ENCODE data around the gene MAFB.

Gene MAFB

DNA sequence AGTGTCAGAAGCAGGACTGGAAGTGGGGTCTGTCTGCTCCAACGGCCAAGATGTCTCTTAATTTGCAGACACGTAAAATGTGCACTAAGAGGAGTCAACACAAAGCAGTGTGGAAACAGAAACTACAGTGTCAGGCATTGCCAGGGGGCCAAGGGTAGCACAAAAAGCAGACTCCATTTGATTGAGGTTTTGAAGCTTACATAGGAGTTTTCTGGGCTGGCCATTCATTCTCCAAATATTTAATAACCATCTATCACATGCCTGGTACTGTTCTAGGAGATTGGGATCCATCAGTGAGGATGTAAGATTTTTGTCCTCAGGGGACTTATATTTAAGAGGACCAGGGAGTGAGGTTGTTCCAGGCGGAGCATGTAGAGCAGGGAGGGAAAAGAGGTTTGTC lies 29.5 kb downstream of the MAFB start:
- TF ChIP-seq, protein P1, sequence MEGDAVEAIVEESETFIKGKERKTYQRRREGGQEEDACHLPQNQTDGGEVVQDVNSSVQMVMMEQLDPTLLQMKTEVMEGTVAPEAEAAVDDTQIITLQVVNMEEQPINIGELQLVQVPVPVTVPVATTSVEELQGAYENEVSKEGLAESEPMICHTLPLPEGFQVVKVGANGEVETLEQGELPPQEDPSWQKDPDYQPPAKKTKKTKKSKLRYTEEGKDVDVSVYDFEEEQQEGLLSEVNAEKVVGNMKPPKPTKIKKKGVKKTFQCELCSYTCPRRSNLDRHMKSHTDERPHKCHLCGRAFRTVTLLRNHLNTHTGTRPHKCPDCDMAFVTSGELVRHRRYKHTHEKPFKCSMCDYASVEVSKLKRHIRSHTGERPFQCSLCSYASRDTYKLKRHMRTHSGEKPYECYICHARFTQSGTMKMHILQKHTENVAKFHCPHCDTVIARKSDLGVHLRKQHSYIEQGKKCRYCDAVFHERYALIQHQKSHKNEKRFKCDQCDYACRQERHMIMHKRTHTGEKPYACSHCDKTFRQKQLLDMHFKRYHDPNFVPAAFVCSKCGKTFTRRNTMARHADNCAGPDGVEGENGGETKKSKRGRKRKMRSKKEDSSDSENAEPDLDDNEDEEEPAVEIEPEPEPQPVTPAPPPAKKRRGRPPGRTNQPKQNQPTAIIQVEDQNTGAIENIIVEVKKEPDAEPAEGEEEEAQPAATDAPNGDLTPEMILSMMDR (IDR thresholded peaks at IDR 0.05; ENCODE audit: insufficient read depth, missing control alignments): no peak
- DNase-seq (ENCODE audit: insufficient read length, low spot score): no peak
- FAIRE-seq: no peak

- no peak for FAIRE-seq
- DNase-seq (ENCODE audit: insufficient read length, low spot score): no peak
- TF ChIP-seq, protein P1 (IDR thresholded peaks at IDR 0.05; ENCODE audit: insufficient read depth, missing control alignments): no peak
Observed at GRCh38 chr20:40658509-40658908, 30.5 kb downstream of the MAFB start.

GRCh38 chr20:40657526-40657925 lies 31.5 kb downstream of the MAFB start:
- FAIRE-seq (no peak), DNase-seq (ENCODE audit: insufficient read length, low spot score) (no peak)
- TF ChIP-seq, protein P1 (IDR thresholded peaks at IDR 0.05; ENCODE audit: insufficient read depth, missing control alignments): no peak

- no peak for DNase-seq (ENCODE audit: insufficient read length, low spot score)
- no peak for FAIRE-seq
- TF ChIP-seq, protein P1 (IDR thresholded peaks at IDR 0.05; ENCODE audit: insufficient read depth, missing control alignments): no peak
Observed at GRCh38 chr20:40655451-40655850, 33.6 kb downstream of the MAFB start.

DNA sequence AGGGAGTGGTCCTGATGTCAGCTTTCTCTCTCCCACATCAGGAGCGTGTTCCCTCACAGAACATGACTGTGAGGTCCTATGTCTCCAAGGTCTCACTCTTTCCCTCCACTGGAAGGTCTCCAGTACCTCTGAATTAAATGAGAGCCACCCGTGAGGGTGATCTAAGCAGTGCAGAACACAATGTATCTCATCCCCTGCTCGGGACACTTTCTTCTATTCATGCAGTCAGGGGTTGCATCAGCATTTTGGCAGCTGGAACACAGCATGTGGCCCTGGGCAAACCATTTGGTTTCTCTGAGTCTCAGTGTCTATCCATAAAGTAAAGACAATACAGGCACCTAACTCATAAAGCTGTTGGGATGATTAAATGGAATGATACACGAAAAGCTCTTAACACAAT lies 34.2 kb downstream of the MAFB start:
- FAIRE-seq (no peak), DNase-seq (ENCODE audit: insufficient read length, low spot score) (no peak)

DNA sequence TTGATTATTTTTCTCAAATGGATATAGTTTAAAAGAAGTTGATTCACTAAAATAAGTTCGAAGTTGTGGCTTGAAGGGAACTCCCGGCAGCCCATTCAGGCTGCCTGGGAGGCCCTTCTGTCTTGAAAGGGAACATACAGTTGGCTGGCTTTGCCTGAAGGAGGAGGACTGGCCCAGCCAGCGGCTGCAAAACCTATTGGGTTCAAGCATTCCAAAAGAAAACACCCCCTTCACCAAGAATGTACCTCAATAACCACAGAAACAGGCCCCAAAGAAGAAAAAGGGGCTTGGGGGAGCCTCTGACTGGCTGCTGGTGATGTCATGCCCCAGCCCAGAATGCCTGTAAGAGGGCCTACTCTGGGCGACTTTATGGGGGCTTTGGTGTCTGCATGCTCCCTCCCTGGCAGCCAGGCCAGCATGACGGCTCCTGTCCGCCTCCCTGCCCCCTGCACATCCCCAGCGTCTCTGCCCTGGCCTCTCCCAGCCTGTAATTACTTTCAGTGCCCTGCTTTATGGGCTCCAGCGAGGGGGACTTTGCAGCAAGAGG lies 36.5 kb downstream of the MAFB start:
- DNase-seq (ENCODE audit: insufficient read length, low spot score) (no peak), FAIRE-seq (no peak)
- TF ChIP-seq, protein P1 (IDR thresholded peaks at IDR 0.05; ENCODE audit: insufficient read depth, missing control alignments): no peak

More for the DNA sequence above, 34.2 kb downstream of the MAFB start:
- TF ChIP-seq, protein P1 (IDR thresholded peaks at IDR 0.05; ENCODE audit: insufficient read depth, missing control alignments): no peak

DNA sequence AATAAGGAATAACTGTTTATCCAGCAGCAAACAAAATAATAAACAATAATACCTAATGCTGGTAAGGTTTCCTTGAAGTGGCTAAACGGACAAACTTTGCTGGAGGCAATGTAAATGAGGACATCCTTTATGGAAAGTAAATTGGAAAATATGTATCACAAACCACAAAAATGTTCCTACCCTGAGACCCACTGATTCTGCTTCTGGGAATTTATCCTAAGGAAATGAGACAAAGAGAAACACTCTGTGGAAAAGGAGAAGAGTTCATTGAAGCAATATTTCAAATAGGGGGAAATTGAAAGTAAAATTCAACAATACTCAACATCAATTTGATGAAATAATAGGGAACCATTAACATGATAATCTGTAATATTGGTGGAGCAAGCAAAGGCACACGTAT lies 37.9 kb downstream of the MAFB start:
- FAIRE-seq: no peak
- TF ChIP-seq, protein P1 (IDR thresholded peaks at IDR 0.05; ENCODE audit: insufficient read depth, missing control alignments): no peak
- no peak for DNase-seq (ENCODE audit: insufficient read length, low spot score)

Measured in D721Med (cell line).